GM18870 (cell line): Measurements from ENCODE around the gene LRRC10B.

Experiments
- ATAC-seq: cut with Tn5 transposase; IDR thresholded peaks from one replicate; pipeline ENCODE4 v1.9.1; 2021; ENCODE audit warnings: moderate library complexity; ENCODE audit not compliant: unreplicated experiment

Gene LRRC10B

GRCh38 chr11:61544466-61544865 lies 35.9 kb downstream of the LRRC10B start:
- no peak for ATAC-seq

- ATAC-seq = no peak
Observed at GRCh38 chr11:61545341-61545740, 36.8 kb downstream of the LRRC10B start.

DNA sequence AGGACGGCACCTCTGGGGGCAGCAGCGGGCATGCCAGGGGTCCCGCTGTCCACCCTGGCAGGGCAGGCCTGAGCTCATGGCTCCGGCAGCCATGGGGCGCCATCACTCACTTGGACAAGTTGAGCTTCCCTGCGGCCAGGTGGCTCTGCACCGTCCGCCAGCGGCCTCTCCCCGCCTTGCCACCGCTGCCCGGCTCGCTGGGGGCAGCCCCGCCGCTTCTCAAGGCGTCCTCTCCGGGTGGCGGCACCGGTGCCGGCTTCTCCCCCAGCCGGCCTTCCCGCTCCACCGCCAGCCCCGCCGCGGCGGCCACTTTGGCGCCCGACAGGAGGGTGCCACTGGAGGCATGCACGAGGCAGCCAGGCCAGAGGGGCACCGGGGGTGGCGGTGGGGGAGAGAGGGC lies 37.4 kb downstream of the LRRC10B start:
- ATAC-seq = no peak

DNA sequence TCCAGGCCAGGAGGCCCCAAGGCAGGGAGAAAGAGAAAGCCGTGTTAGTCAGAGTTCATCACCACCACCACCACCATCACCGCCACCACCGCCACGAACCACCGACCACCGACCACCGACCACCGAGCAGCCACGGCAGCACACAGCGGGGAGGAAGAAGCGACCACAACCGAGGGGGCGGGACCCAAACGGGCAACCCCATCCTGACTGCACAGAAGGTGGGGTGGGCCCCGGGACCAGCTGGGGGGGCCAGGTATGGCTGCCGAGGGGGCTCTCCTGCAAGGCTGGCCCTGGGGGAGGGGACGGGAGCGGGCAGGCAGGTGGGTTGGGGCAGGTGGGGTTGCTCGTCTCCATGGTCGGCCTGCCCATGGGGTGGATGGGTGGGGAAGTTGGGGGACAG lies 38.1 kb downstream of the LRRC10B start:
- no peak for ATAC-seq

DNA sequence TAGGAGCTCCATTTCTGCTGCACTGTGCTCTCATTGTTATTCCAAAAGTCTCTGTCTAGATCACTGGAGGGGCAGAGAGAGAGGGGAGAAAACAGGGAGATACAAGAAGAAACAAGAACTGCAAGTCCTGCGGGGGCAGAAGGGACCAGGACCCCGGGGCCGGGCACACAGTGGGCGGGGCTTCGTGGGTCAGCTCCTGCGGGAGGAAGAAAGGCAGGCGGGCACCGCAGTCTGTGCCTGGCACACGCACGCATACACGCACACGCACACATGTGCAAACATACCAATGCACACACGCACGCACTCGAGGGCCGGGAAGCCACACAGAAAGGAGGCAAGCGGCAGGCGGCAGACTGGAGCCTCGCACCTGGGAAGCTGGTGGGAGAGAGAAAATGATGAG lies 38.7 kb downstream of the LRRC10B start:
- no peak for ATAC-seq

GRCh38 chr11:61549177-61549576 lies 40.6 kb downstream of the LRRC10B start:
- no peak for ATAC-seq

DNA sequence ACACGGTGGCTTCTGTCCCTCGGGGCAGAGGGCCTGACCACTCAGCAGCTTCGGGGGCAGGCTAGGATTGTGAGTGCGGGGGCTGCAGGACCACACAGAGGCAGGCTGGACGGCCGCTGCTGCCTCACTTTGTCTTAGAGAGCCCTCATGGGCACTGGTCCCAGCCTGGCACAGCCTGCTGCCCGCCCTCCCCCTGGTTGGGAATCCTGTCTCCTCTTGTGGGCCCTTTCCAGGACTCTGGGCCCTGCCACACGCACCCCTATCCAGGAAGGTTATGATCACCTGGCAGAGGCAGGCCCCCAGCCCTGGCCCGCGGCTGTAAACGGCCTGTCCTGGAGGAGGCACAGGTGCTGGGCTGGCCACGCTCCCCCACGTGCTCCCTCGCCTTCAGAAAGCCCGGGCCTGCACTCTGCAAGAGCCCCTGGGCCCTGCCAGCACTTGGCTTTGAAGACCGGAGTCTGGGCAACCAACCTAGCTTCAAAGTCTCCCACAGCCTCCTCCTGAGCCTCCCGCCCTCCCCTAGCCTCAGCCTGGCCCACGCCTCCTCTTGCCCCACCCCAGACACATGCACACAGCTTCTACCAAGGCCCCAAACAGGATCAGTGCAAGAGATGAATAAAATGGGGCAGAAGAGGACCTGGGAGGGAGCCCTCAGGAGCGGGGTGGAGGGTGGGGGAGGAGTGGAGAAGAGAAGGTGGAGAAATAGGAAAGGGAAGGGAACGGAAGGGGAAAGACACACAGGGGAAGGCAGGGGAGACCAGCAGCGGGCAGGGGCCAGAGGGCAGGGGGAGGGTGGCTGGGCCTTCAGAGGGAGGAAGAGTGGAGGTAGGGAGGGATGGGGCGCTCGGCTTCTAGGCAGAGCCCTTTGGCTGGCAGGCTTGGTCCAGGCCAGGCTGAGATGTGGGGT lies 41.4 kb downstream of the LRRC10B start:
- no peak for ATAC-seq

- no peak for ATAC-seq
Observed at GRCh38 chr11:61550665-61551227, 42.2 kb downstream of the LRRC10B start.

- ATAC-seq = no peak
Observed at GRCh38 chr11:61551634-61552033, 43.1 kb downstream of the LRRC10B start.

- ATAC-seq = no peak
Observed at GRCh38 chr11:61552108-61552635, 43.6 kb downstream of the LRRC10B start.

DNA sequence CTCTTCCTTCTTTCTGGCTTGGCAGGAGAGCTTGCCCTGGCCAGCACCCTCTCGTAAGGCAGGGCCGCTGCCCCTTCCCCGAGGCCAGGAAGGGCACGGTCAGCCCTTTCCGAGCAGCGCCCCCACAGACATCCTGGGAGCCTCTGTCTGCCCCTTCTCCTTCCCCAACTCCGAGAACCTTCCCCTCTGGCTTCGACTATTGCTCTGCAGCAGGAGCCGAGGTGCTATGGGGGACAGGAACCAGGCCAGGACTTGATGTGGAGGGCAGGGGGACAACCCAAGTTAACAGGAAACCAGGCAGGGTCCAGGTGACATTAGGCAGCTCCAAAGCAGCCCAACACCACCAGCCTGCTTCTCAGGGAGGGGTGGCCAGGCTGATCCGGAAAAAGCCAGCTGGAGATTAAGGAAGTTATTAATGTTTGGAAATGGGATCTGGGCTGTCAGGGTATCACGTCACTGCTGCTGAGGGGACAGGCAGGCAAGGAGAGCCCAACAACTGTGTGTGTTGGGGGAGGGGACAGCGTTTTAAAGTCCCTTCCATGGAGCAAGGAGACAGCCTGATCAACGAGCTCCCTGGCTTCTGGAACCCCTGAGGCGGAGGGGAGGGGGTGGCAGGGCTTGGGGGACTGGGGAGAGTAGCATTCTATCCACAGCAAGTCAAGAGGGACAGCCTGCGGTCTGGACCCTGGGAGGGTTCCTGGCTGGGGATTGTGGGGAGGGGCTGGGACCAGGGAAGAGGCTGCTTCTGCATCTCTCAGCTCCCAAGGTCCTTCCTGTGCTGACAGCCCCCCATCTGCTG lies 45.0 kb downstream of the LRRC10B start:
- ATAC-seq = no peak

- no peak for ATAC-seq
Observed at GRCh38 chr11:61554172-61554988, 45.8 kb downstream of the LRRC10B start.

GRCh38 chr11:61555051-61555969 lies 46.8 kb downstream of the LRRC10B start:
- no peak for ATAC-seq

GRCh38 chr11:61555978-61556377 lies 47.4 kb downstream of the LRRC10B start:
- no peak for ATAC-seq

DNA sequence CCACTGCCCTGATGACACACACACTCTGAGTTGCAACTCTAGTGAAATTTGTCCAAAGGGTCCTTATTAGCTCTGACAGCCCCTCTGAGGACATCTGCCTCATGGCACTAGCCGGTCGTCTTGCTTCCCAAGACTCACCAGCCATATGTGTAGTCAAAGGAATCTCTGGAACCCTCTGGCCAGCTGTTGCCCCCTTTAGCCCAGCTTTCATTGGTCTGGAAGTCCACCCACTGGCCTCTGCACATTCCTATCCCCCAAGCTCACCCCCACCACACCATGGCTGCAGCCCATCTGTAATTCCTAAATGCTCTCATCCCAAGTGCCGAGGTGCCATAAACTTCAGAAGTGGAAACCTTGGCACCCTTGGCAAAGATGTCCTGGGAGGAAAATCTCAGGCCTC lies 48.1 kb downstream of the LRRC10B start:
- no peak for ATAC-seq
